Hepatocyte (in vitro differentiated cells): ENCODE measurements around the gene EQTN.

ENCODE experiments used
- EZH2 ChIP-seq: fragments of 200-600 bp; sonication (generic); IDR thresholded peaks from 2 replicates; pipeline ENCODE4 v1.6.1; 2016; ENCODE audit warnings: antibody characterized with exemption, mild to moderate bottlenecking, borderline replicate concordance
- EZH2phosphoT487 ChIP-seq: fragments of 200-600 bp; sonication (generic); IDR thresholded peaks from one replicate; pipeline ENCODE4 v1.6.1; 2018; ENCODE audit warnings: antibody characterized with exemption, mild to moderate bottlenecking, low read depth, moderate library complexity; ENCODE audit not compliant: unreplicated experiment, severe bottlenecking
- TF ChIP-seq, protein P1 (sequence below): fragments of 200-600 bp; sonication (generic); IDR thresholded peaks from 2 replicates; pipeline ENCODE4 v1.5.1; 2016; ENCODE audit warnings: antibody characterized with exemption, mild to moderate bottlenecking; ENCODE audit not compliant: poor library complexity

DNA sequence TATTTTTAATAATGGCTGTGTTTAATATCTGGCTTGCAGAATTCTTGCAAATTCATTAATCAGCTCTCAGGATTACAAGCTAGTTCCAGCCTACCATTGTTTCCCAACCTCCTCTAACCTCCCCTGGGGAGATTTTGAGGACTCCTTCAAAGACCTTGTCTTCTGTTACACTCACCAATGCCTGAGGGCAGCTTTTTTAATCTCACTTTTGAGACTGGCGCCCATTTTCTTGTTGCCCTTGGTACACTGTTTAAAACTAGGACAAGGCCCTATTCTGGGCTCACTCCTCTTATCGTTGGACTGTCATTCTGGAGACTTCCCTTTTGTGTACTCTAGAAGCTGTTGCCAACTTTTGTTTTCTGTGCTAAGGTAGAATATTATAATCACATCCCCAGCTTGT is 13.6 kb upstream of the EQTN start:
- TF ChIP-seq, protein P1, sequence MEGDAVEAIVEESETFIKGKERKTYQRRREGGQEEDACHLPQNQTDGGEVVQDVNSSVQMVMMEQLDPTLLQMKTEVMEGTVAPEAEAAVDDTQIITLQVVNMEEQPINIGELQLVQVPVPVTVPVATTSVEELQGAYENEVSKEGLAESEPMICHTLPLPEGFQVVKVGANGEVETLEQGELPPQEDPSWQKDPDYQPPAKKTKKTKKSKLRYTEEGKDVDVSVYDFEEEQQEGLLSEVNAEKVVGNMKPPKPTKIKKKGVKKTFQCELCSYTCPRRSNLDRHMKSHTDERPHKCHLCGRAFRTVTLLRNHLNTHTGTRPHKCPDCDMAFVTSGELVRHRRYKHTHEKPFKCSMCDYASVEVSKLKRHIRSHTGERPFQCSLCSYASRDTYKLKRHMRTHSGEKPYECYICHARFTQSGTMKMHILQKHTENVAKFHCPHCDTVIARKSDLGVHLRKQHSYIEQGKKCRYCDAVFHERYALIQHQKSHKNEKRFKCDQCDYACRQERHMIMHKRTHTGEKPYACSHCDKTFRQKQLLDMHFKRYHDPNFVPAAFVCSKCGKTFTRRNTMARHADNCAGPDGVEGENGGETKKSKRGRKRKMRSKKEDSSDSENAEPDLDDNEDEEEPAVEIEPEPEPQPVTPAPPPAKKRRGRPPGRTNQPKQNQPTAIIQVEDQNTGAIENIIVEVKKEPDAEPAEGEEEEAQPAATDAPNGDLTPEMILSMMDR: no peak
- no peak for TF ChIP-seq EZH2phosphoT487
- no peak for TF ChIP-seq EZH2
